HG03066 (cell line): ENCODE measurements around the gene HOXA4.
A peak's percentile ranks its signal among the peaks of the same experiment; 100 is the strongest.

ENCODE experiments used
- ATAC-seq: cut with Tn5 transposase; IDR thresholded peaks from one replicate; pipeline ENCODE4 v1.9.1; 2021; ENCODE audit warnings: low read depth; ENCODE audit not compliant: unreplicated experiment

Gene HOXA4

DNA sequence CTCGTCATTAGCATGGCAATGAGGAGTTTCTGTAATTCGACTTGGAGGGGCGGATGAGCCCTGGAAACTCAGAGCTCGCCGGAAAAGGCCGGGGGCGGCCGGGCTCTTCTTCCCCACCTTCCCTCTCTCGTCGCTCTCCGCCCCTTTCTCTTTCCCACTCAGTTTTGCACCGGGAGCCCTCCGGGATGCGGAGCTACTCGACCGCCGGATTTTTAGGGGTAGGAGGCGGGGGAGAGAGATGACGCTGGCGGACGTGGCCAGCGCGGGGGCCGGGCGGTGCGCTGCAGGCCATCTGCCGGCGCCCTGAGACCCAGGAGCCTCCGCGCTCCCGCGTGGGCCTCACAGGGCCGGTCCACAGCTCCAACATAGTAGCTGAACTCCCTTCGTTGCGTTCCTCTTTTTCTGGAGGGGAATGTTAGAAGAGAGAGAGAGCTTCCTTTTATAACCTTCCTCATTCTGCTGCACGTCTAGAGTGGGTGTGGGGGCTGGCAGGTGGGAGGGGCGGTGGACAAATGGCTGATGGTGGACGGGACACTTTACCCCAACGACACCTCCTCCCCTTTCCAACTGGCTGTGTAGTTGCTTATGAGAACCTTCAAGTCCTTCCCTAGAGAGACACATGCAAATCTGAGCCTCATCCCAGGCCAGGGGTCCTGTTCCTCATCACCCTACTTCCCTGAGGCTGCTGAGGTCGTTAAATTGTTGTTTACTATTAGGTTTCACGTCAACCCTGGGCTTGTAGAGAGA lies 33.6 kb downstream of the HOXA4 start:
- no peak for ATAC-seq

DNA sequence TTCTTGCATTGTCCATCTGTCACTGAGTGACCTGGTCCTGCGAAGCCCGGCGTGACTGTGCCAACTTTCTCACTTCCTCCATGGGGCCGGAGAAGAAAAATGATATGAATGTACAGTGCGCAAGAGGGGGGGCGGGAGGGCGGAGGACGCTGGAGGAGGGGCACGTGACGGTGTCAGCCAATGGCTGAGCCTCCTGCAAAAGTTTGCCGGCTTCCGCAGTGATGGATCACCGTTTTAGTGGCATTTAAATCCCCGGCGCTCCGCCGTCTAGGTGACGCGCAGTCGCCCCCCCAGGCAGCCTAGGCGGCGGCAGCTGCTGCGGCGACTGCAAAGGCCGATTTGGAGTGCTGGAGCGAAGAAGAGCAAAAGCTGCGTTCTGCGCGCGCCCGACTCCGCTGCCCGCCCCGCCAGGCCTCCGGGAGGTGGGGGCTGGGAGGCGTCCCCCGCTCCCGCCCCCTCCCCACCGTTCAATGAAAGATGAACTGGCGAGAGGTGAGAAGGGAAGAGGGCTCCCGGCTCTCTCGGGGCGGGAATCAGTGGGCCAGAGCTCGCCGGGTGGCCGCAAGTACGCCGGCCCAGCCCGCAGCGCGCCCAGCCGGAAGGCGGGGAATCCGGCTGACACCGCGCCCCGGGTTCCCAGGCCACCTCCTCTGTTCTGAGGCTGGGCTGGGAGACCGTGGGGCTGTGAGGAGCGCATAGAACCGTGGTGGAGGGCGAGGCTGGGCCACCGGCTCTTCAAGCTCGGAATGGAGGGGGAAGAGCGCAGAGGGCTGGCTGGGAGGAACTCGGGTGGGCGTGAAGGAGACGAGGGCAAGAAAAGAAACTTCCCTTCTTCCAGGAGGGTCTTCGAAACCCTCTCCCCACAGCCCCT lies 34.4 kb downstream of the HOXA4 start, which contains the start of gene HOXA1:
Gene HOXA1, minus strand, starts transcription at position 104 of the 871 bp plus-strand sequence. Its CDS starts 88 bp downstream, at position 16.
- peak; percentile 88 for ATAC-seq

DNA sequence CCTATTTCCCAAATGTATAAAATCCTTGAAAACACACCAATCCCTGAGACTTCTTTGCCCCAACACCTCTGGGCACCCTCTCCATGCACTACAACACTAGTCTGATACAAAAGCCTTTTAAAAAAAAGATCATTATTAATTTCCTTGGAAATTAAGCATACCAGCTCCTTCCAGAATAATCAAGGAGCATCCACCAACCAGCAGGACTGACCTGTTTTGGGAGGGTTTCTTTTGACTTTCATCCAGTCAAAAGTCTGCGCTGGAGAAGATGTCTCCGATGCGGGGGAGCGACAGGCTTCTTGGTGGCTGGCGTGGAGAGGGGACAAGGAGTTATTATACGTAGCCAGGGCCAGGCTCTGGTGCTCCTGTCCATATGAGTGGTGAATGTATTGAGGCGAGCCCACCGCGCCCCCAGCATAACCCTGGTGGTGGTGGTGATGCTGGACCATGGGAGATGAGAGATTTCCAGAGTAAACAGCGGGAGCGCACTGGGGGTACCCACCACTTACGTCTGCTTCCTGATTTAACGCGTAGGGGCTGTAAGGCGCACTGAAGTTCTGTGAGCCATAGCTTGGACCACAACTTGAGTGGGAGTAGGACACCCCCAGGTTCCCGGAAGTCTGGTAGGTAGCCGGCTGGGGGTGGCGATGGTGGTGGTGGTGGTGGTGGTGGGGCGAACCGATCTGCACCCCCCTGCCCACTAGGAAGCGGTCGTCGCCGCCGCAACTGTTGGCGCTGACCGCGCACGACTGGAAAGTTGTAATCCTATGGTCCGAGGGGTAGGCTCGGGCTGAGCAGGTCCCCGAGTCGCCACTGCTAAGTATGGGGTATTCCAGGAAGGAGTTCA lies 35.3 kb downstream of the HOXA4 start:
- peak; percentile 6 for ATAC-seq

DNA sequence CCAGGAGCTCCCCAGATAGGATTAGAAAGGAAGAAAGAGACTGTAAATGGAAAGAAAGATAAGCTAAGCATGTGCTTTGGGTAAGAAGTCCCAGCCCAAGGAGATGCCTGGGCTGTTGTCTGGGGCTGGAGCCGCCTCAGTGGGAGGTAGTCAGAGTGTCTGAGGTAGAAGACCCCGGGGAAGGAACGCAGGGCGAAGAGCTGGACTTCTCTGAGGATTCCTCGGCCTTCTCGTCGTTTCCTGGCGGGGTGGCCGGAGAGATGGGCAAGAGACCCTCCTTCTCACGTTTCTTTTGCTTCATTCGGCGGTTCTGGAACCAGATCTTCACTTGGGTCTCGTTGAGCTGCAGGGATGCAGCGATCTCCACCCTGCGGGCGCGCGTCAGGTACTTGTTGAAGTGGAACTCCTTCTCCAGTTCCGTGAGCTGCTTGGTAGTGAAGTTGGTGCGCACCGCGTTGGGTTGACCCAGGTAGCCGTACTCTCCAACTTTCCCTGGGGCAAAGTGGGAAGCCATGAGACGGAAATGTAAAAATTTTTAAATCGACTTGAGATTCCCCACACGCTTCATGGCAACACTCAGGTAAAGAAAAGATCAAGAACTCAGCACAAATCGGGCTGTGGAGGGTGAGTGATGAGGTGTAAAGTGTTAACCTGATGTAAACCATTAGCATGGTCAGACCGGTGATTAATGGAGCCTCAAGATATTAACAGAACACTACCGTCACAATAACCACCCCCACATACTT lies 36.1 kb downstream of the HOXA4 start:
- no peak for ATAC-seq

DNA sequence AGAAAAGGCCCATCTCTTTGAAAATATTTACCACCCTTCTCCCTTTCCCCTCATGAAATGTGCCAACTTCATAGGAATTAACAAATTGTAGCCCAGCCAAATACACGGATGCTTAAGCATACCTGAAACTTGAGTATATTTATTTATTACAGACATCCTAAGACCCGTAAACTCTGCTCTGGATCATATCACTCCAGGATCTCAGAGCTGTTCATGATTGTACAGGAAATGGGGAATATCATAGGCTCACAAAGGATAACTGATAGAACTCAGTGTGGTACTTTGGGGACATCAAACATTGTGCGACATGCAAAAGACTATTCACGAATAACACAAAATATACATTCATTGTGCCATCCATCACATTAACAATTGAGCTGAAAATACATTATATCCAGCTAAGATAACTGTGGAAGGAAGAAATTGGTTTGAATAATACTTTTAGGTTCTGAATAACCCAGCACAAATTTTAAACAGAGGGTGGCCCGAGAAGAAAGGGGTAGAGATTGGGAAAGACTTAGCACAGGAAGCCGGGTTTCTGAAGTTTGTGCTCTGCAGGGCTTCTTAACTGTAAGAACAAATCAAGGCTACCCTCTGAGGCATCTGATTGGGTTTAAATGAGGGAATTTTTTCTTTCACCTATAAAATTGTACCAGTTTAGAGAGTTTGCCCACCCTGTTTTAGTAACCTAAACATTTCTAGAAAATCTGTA lies 37.2 kb downstream of the HOXA4 start:
- no peak for ATAC-seq

DNA sequence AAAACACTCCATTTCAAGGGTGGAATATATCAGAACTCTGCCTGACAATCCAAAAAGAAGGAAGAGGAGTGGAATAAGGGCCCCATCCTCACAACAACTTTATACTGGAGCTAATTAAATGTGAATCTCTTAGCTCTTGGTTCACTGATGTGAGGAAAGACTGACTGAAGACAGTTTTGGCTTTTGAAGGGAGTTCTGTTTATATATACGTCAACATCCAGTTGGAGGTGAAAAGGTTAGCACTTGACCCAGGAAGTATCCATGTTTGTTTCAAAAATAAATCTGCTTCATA lies 37.8 kb downstream of the HOXA4 start:
- no peak for ATAC-seq

DNA sequence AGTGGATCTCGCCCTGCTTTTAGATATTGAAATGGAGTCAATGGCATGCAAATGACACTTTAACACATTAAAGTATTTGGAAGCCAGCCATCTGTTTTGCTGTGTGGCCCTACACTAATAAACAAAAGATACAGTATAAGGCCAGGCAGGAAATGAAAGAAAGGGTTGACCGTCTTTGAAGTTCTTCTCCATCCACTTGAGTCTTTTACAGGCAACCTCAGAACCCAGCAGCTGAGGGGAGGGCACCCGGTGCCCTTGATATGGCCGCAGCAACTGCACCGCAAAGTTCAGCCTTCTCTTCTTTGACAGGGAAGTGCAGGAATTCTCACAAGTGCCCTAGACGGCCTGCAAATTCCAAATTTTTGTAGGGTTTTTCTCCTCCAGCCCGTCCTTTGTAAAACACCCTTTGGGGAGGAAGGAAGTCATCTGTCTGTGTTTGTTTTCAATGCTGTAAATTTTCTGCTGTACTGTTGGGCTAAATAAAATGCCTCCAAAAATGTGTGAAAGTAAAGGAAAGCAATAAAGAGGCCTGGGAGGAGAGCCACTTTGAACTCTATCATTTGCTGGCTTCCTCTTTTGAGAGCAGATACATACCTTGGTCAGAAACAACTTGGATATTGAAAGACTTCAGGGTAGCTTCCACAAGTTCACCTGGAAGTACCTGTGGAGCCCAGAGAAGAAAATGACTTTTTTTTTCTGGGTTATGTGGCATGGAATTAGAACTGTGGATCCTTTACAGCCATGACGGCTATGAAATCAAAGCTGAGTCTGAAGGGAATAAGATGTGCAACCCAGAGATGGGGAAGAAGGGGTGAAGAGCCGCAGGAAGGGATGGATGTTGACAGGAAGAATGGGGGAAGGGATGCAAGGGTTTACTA lies 38.4 kb downstream of the HOXA4 start:
- ATAC-seq = no peak

DNA sequence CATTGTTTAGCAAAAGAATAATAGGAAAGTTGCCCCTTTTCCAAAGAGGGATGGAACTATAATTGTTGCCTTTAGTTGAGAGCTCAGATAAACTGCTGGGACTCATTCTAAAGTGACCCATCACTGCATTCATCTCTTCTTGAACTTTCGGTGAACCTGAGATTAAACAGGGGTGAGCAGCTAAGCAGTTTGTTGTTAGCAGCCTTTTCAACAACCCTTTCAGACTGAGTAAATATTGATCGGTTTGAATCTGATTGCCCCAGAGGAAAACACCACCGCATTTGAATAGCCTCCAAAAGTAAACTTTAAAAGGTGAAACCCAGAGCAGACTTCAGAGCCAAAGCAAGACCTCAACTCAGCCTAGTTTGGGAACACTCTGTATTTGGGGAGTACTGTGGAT lies 39.5 kb downstream of the HOXA4 start:
- ATAC-seq = no peak

DNA sequence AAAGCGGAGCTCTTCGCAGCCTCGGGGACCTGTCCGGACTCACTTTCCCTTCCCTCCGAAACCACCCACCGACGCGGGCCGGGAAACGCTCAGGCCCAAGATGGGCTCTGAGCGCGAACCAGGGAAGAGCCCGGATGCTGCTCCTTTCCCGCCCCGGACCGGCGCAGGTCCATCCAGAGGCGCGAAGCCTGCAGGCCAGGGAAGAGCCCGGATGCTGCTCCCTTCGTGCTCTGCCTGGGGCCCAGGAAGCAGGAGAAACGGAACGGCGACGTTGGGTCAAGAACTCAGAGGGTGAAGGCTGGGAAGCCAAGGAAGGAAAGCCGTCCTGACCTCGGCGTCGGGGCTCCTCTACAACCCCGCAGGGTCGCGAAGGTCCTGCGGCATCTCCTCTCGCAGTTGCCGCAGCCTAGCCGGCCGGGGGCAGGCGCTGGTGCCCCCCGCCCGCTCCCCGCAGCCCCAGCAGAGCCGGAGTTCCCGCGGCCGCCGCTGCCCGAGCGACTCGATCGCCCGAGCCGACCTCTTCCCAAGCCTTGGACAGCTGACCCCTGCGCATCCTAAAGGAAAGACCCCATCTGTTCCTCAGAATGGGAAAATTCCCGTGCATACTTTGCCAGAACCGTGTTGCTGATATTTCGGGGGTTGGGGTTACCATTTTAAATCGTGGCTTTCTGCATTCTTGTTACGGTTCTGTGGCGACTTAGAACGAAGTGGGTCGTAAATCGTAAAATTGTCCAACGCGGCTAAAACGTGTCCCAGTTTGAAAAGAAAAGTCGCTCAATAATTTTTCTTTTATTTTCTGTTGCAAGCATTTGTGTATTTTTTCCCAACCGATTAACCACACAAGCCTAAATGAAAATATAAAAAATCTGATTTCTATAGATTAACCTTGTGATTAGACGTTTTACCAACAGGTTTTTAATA lies 42.3 kb downstream of the HOXA4 start:
- no peak for ATAC-seq

DNA sequence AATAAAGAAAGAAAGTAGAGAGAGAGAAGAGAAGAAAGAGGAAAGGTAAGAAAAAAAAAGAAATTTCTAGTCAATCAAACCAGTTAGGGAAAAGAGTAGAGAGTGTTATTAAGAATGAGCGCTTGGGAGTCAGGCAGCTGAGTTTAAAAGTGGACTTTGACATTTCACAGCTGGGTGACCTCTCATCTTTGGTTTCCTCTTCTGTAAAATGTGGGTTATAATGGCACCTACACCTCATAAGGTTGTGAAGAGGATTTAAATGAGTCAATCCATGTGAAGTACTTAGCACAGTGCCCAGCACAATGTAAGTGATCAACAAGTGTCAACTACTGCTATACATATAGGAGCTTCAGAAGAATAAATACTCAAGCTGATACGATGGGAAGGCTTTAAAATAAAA lies 46.9 kb downstream of the HOXA4 start:
- ATAC-seq = no peak

DNA sequence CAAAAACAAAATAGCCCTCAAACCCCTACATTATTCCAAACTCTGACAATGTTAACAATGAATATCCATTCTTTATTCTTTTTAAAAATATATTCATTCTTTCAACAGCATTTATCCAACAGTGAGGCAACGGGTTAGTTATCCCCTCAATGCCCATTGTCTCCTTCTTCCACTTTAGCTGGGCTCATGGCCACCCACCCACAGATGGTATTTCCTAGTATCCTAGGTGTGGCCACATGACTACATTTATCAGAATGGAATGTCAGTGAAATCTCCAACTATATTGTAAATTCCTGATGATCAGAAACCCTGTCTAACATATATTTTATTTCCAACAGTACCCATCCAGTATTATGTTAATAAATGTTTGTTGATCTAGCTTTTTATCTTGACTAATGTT lies 48.4 kb downstream of the HOXA4 start:
- no peak for ATAC-seq

DNA sequence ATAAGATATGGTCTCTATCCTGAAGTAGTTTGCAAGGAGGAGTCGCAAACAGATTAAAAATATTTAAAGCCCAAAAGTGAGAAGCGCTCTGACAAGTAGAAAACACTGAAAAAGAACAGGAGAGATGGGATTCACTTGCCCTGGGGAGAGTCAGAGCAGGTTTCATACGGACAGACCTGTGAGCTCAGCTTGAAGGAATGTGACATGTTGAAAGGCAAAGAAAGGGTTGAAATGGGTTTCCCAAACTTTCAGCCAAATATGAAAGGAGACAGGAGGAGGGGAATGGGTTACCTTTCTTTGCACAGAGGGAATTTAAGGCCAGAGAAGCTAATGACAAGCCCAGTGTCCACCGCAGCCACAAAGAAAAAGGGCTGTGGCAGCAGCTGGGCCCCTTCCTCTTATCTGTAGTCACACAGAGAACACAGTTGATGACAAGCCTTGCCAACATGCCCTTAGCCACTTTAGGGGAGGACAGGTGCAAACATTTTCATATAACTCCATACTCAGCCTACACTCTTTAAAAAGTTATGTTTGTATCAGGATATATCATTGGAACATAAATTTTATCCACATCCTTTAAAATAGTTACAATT lies 49.6 kb downstream of the HOXA4 start:
- ATAC-seq = no peak

DNA sequence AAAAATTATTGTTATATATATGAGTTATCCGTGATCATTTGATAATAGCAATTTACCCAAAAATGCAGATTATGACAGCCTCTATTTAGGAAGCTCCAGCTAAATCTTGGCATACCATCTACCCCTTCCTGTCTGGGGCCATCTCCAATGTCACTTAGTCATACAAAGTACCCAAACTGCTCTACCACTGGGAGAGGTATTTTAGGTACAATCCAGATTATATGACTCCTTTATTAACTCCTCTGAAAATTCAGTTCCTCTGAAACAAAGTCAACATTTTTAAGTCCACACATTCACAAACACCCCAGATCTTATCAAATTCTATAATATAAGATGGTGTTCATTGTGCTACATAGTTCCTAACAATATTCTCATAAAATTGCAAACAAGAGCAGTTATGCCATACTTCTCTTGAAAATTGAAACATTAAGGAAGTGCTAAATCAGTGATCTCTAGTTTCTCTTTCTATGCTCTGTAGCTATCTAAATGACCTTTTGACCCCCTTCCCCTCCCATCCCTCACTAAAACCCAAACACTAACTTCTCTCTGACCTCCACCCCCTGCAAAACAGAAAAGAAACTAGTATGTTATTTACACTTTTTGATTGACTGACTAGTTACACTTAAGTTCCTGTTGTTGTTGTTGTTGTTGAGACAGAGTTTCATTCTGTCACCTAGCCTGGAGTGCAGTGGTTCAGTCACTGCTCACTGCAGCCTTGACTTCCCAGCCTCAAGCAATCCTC lies 51.2 kb downstream of the HOXA4 start:
- no peak for ATAC-seq

DNA sequence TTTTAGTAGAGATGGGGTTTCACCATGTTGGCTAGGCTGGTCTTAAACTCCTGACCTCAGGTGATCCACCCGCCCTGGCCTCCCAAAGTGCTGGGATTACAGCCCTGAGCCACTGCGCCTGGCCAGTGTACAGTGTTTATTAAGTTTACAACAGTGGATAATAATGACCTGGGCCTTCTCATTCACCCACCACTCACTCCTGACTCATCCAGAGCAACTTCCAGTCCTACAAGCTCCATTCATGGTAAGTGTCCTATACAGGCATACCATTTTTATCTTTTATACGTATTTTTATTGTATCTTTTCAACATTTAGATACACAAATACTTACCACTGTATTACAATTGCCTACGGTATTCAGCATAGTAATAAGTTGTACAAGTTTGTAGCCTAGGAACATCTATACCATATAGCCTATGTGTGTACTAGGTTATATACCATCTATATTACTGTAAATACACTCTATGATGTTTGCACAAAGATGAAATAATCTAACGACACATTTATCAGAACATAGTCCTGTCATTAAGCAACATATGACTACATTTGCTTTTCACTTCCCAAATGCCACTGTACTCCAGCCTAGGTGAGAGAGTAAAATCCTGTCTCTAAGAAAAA lies 51.8 kb downstream of the HOXA4 start:
- no peak for ATAC-seq
